OCI-M2 (cell line): ENCODE data around the gene RNU5D-1.

Experiments
- DNase-seq: peaks from one replicate; lab custom pipeline; 2025; ENCODE audit not compliant: unreplicated experiment; lab: John Stamatoyannopoulos, UW

Gene RNU5D-1

GRCh38 chr1:44733784-44734183 lies 2.8 kb upstream of the RNU5D-1 start:
- DNase-seq, result no peak

GRCh38 chr1:44733365-44733764 lies 2.4 kb upstream of the RNU5D-1 start:
- DNase-seq, result no peak

GRCh38 chr1:44724955-44725698 lies 5.8 kb downstream of the RNU5D-1 start:
- no peak for DNase-seq

GRCh38 chr1:44724296-44724954 lies 6.5 kb downstream of the RNU5D-1 start:
- DNase-seq, result no peak

GRCh38 chr1:44723496-44724295 lies 7.3 kb downstream of the RNU5D-1 start:
- no peak for DNase-seq

GRCh38 chr1:44723064-44723463 lies 7.9 kb downstream of the RNU5D-1 start:
- DNase-seq, result no peak

- no peak for DNase-seq
Observed at GRCh38 chr1:44721485-44722361, 9.2 kb downstream of the RNU5D-1 start.

GRCh38 chr1:44720281-44720680 lies 10.7 kb downstream of the RNU5D-1 start:
- no peak for DNase-seq

- no peak for DNase-seq
Observed at GRCh38 chr1:44719318-44719717, 11.7 kb downstream of the RNU5D-1 start.

GRCh38 chr1:44718091-44718490 lies 12.9 kb downstream of the RNU5D-1 start:
- no peak for DNase-seq

- no peak for DNase-seq
Observed at GRCh38 chr1:44717653-44718052, 13.3 kb downstream of the RNU5D-1 start.

GRCh38 chr1:44717156-44717555 lies 13.8 kb downstream of the RNU5D-1 start:
- DNase-seq, result no peak

- peak; percentile 28 for DNase-seq
Observed at GRCh38 chr1:44714944-44715571, 15.9 kb downstream of the RNU5D-1 start.

GRCh38 chr1:44714532-44714931 lies 16.4 kb downstream of the RNU5D-1 start:
- DNase-seq, result no peak

- no peak for DNase-seq
Observed at GRCh38 chr1:44713321-44713781, 17.6 kb downstream of the RNU5D-1 start.

- DNase-seq, result no peak
Observed at GRCh38 chr1:44707959-44708831, 22.8 kb downstream of the RNU5D-1 start.

- no peak for DNase-seq
Observed at GRCh38 chr1:44707112-44707881, 23.7 kb downstream of the RNU5D-1 start.

- DNase-seq, result no peak
Observed at GRCh38 chr1:44705938-44706337, 25.0 kb downstream of the RNU5D-1 start.

GRCh38 chr1:44705470-44705869 lies 25.5 kb downstream of the RNU5D-1 start:
- no peak for DNase-seq
